HG03060 (cell line): ENCODE measurements around the gene SERINC3.
A peak's percentile ranks its signal among the peaks of the same experiment; 100 is the strongest.
"Not testable (repeated sequence)": the region's sequence is repeated elsewhere in the genome, so short reads cannot be mapped to it uniquely, and the experiment has no call there.

Source experiments
- ATAC-seq: cut with Tn5 transposase; IDR thresholded peaks from one replicate; pipeline ENCODE4 v1.9.1; 2021; ENCODE audit warnings: low read depth, moderate number of reproducible peaks; ENCODE audit not compliant: unreplicated experiment

SERINC3 gene

DNA sequence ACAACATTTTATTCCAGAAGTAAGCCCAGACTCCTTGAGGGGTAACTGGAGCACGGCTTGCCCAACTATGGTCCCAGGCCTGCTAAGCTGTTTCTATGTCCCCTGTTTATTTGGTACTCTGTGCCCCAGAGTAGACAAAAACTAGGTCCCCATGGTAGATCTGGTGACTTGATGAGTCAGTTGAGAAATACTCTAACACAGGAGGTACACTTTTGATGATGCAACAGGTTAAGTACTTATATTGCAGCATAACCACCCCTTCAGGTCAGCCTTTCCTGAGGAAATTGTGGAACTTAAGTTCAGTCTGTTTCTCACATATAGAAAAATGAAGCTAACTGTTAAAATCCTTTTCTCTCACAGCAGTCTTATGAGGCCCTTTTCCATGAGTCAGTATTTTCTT is 26.6 kb downstream of the SERINC3 start:
- no peak for ATAC-seq

DNA sequence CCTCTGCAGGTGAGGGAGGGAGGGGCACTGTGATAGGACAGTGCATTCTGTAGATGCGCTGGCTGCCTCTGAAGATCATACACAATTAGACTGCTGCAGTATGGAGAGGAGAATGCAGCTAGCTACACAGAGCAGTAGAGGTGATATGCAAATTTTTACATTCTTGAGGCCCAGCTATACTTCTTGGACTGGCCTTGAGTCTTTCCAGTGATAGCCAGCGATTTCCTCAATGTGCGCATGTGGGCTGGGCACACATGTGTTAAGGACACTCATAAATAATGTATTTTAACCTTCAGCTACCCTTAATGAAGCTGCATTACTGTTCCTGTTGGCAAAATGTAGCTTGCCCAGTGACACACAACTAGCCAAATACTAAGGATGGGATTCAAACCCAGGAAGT is 27.2 kb downstream of the SERINC3 start:
- no peak for ATAC-seq

DNA sequence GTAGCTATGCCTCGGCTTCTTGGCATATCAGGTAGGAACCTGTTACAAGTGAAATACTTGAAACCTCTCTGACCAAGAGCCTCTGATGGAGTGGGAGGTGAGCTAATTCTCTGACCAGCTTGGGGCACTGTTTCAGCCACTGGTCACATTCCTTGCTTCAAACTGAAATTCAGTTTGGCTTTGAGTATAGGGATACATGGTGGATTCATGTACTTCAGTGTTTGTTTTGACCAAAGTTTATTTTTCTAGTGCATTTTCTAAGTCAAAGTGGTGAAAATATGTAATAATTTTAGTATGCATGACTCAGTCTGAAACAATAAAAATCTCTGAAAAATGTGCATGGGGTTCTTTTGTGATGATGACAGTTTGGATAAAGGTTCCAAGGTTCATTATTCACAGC is 27.6 kb downstream of the SERINC3 start:
- no peak for ATAC-seq

GRCh38 chr20:44491635-44492395 is 30.1 kb downstream of the SERINC3 start:
- no peak for ATAC-seq

- ATAC-seq = no peak
Observed at GRCh38 chr20:44489931-44490330, 31.9 kb downstream of the SERINC3 start.

DNA sequence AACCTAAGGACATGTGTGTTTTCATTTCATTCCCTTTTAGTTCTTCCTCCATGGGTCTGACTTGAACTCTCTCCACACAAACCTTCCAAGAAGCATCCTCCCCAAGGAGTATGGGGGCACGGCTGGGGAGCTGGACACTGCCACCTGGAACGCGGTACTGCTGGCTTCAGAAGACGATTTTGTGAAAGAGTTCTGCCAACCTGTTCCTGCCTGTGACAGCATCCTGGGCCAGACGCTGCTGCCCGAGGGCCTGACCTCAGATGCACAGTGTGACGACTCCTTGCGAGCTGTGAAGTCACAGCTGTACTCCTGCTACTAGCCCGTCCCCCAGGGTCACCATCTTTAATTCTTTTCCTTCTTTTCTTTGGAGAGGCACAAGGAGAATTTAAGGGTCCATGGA is 32.6 kb downstream of the SERINC3 start:
- no peak for ATAC-seq

- no peak for ATAC-seq
Observed at GRCh38 chr20:44488551-44488950, 33.3 kb downstream of the SERINC3 start.

DNA sequence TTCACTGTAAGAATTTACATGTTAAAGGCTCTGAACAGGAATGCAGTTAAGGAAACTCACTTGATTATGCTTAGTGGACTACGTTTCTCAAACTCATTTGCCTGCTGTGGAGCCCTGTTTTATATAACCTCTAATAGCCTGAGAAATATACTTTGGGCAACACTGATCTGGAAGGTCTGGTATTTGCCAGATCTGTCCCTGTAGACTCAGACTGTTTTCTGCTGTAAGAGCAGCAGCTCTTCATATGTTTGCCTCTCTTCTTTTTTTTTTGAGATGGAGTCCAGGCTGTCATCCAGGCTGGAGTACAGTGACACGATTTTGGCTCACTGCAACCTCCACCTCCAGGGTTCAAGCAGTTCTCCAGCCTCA is 36.1 kb downstream of the SERINC3 start:
- ATAC-seq = no peak

DNA sequence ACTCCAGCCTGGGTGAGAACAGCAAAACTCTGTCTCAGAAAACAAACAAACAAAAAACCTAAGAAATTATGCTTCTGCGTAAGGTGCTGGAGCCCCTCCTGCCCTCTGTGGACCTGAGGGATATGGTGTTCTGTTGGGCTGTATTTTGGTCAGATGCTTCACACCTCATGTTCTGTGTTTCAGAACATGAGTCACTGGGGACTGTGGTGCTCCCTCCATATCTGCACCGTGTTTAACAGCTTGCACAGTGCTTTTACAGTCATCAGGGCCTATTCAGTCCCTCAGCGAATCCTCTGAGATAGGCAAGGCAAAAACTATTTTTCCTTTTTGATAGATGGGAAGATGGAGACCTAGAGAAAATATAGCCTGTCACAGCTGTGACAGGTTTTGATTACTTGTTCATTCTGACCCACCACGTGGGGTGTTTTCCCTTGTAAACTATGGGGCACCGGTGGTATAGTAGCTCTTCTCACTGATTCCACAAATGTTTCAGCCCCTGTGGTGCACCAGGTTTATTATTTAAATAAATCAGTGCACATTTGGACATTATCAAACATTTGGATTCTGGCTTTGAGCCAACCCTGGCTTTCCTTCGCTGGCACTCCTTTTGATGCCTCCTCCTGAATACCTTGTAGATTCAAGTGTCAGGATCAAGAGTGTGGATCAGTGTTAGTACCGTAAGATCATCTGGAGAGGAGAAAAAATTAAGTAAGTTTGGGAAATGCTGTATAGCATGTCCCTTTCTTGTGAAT is 36.6 kb downstream of the SERINC3 start:
- ATAC-seq = no peak

GRCh38 chr20:44483112-44483511 is 38.8 kb downstream of the SERINC3 start:
- no peak for ATAC-seq

- ATAC-seq = no peak
Observed at GRCh38 chr20:44481719-44482416, 40.0 kb downstream of the SERINC3 start.

DNA sequence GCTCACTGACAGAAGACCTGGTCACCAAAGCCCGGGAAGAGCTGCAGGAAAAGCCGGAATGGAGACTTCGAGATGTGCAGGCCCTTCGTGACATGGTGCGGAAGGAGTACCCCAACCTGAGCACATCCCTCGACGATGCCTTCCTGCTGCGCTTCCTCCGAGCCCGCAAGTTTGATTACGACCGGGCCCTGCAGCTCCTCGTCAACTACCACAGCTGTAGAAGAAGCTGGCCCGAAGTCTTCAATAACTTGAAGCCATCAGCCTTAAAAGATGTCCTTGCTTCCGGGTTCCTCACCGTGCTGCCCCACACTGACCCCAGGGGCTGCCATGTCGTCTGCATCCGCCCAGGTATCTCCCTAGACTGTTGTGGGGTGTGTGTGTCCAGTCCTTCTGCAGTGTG is 41.8 kb downstream of the SERINC3 start:
- no peak for ATAC-seq

DNA sequence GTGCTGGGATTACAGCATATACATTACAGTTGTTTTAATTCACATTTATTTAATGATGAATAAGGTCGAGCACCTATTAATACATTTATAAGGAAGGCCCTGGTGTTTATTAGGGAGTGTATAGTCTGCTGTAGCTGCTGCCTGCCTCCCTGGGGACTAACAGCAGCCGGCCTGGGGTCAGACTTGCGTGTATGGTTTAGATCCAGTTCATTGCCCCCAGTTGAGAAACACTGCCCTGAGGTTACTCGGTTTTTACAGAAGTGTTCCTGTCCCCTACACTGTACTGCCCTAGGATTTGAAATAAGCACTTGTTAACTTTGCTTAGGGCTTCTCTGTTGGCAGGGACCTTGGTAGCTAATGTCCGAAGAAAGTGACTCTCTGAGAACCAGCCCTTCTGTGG is 42.2 kb downstream of the SERINC3 start:
- ATAC-seq = no peak

GRCh38 chr20:44478206-44478605 is 43.7 kb downstream of the SERINC3 start:
- ATAC-seq = no peak

- ATAC-seq = no peak
Observed at GRCh38 chr20:44477151-44477550, 44.7 kb downstream of the SERINC3 start.

GRCh38 chr20:44475694-44476560 is 45.9 kb downstream of the SERINC3 start, which contains the start of gene TTPAL:
Gene TTPAL, plus strand, starts transcription at chr20:44475874. Its CDS starts 4,126 bp downstream, at chr20:44480000.
- peak; percentile 54 for ATAC-seq

- ATAC-seq = no peak
Observed at GRCh38 chr20:44475372-44475693, 46.5 kb downstream of the SERINC3 start.

- not testable (repeated sequence) for ATAC-seq
Observed at GRCh38 chr20:44472283-44472682, 49.6 kb downstream of the SERINC3 start.

GRCh38 chr20:44471481-44471882 is 50.4 kb downstream of the SERINC3 start:
- no peak for ATAC-seq

DNA sequence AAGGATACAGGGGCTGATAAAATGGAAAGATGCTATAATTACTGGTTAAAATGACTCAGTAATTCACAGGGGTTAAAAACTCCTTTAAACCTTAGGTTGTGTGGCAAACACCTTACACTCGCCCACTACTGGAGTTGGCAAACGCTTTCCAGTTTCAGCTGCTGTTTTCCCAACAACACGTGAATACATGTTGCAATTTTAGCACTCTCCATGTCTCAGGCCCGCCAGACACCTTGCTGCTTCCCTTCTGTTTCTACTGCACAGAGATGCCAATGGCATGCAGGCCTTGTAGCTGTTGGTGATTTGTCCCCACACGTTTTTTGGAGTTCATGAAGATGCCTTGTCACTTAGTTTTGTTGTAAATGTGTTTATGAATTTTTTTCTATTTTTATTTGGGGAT is 51.5 kb downstream of the SERINC3 start:
- ATAC-seq = no peak
